Measurements from ENCODE around the gene RPS28. TPM values are rescaled to one million over a fixed set of nuclear protein-coding genes. Genes with fewer than 3 reads are reported as not detected.
"Not testable (repeated sequence)": the region's sequence is repeated elsewhere in the genome, so short reads cannot be mapped to it uniquely, and the experiment has no call there.

RPS28 gene
- total RNA-seq, 2 experiments from 2014 or later = 2,304 to 2,331 TPM

DNA sequence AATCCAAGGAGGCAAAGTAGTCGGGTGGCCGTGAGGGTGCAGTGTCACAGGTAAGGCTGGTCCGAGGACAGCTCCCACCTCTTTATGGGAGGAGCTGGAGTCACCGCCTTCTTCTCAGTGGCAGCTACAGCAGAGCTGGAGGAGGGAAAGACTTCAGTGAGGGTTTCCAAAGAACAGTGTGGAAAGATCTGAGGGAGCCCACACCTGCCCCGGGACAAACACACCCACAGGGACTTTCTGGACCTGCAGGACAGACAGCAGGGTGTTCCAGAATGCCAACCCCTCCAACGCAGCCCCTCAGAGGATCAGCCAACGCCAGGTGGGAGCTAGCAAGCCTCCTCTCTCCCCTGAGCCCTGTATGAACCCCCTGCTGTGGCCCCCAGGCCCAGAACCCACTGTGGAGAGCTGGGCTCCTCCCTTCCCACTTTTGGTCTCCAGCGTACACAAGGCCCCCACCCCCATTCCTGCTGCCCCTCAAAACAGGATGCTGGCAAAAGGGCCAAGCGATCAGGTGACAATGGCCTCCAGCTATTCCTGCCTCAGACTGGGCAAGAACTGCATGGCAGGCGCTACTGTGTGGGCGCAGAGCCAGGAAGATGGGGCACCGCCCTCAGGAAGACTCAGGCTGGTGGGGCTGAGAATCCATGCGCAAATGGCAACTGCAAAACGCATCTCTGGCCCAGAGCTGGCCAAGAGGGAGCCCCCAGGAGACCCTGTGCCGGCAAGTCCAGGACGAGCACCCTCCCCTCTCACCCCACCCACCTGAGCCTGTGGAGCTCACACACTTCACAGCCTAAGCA, 9.6 kb upstream of the RPS28 start:
- no peak for DNase-seq
- Mint-ChIP-seq H3K9me3 (no peaks in the 10 kb centered on the region), H3K27ac (no peak overlapping the region), H3K27me3 (no peaks in the 10 kb centered on the region), H3K4me3 (no peak overlapping the region), H3K36me3 (peaks cover 35% of the 10 kb centered on the region), H3K4me1 (peaks cover 23% of the 10 kb centered on the region)

DNA sequence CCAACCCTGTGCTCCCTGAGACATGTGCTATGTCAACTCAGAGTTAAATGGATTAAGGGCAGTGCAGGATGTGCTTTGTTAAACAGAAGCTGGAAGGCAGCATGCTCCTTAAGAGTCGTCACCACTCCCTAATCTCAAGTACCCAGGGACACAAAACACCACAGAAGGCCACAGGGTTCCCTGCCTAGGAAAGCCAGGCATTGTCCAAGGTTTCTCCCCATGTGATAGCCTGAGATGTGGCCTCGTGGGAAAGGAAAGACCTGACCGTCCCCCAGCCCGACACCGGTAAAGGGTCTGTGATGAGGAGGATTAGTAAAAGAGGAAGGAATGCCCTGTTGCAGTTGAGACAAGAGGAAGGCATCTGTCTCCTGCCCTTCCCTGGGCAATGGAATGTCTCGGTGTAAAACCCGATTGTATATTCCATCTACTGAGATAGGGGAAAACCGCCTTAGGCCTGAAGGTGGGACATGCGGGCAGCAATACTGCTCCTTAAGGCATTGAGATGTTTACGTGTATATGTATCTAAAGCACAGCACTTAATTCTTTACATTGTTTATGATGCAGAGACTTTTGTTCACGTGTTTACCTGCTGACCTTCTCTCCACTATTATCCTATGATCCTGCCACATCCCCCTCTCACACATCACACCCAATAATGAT, 6.2 kb upstream of the RPS28 start:
- H3K9me3 Mint-ChIP-seq, H3K4me3 Mint-ChIP-seq, H3K27me3 Mint-ChIP-seq, DNase-seq: not testable (repeated sequence)
- Mint-ChIP-seq H3K36me3 (peaks cover 26% of the 10 kb centered on the region), H3K4me1 (peaks cover 10% of the 10 kb centered on the region), H3K27ac (peak overlapping the region; percentile 60)

DNA sequence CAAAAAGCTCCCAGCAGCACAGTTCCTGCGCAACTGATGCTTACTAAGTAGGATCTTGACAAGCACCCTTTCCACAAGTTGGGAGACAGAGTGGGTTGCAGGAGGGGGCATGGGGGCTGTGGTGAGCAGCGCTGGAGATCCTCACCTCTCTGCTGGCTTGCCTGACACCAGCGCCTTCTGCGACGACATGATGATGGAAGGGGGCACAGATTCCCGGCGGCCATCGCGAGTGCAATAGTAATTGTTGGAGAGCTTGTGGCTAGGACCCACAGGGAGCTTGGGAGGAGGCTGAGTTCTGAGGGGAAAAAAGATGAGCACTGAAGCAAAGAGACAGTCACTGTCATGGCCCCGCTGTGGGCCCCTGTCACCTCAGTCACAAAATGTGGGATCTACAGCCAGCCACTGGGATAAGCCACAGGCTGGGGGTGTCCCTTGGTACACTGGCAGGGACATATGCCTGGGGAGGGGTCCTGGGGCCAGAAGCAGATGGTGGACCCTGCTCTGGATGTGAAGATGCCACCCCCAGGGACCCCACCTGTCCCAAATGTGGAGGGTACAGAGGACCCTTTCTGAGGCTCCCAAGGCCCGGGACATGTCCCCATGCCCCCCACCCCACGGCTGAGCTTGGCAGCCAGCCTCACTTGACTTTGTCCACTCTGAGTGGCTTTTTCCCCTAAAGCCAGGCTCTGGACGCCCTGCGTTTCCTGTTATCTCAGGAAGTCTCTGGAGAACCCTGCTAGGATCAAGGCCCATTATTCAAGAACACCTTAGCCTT, 4.8 kb upstream of the RPS28 start:
- Mint-ChIP-seq H3K4me3 (no peak overlapping the region), H3K9me3 (no peaks in the 10 kb centered on the region), H3K27ac (peak overlapping the region; percentile 29), H3K27me3 (no peaks in the 10 kb centered on the region), H3K4me1 (peaks cover 11% of the 10 kb centered on the region), H3K36me3 (peaks cover 31% of the 10 kb centered on the region)
- no peak for DNase-seq

DNA sequence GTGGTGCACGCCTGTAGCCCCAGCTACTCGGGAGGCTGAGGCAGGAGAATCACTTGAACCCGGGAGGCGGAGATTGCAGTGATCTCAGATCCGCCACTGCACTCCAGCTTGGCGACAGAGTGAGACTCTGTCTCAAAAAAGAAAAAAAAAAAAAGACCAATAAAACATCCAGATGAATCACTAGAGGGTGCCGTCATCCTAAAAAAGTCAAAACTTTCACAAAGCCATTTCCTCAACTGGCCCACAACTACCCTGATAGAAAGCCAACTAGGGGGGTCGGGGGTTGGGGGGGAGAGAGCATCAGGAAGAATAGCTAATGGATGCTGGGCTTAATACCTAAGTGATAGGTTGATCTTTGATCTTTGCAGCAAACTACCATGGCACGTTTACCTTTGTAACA, 2.5 kb upstream of the RPS28 start:
- H3K4me3 Mint-ChIP-seq = peak overlapping the region; percentile 10
- peaks cover 20% of the 10 kb centered on the region for H3K4me1 Mint-ChIP-seq
- not testable (repeated sequence) for H3K9me3 Mint-ChIP-seq, H3K27me3 Mint-ChIP-seq, DNase-seq
- H3K27ac Mint-ChIP-seq = peak overlapping the region; percentile 45
- H3K36me3 Mint-ChIP-seq = peaks cover 53% of the 10 kb centered on the region

DNA sequence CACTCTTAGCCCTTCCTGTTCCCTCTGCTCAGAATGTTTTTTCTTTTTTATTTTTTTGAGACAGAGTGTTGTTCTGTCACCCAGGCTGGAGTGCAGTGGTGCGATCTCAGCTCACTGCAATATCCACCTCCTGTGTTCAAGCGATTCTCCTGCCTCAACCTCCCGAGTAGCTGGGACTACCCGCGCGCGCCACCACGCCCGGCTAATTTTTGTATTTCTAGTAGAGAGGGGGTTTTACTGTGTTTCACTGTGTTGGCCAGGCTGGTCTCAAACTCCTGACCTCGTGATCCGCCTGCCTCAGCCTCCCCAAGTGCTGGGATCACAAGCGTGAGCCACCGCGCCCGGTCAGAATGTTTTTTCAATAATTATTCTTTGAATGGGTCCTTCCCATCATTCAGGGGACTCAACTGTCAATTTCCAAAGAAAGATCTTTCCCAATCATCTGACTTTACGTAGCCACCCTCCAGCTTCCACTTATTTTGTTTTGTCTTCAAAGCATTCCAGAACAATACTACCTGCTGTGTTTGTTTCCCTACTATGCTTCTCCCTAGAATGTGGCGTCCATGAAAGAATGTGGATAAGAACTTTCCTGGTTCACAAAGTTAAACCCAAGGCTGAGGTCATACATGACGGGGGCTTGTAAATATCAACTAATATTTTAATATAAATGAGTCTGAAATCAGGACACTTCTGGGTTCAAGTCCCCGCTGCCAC, 1.3 kb upstream of the RPS28 start:
- DNase-seq = no peak
- Mint-ChIP-seq H3K4me1 (peaks cover 23% of the 10 kb centered on the region), H3K9me3 (no peaks in the 10 kb centered on the region), H3K27me3 (no peaks in the 10 kb centered on the region), H3K4me3 (peak overlapping the region; percentile 97), H3K36me3 (peaks cover 50% of the 10 kb centered on the region), H3K27ac (peak overlapping the region; percentile 95)

DNA sequence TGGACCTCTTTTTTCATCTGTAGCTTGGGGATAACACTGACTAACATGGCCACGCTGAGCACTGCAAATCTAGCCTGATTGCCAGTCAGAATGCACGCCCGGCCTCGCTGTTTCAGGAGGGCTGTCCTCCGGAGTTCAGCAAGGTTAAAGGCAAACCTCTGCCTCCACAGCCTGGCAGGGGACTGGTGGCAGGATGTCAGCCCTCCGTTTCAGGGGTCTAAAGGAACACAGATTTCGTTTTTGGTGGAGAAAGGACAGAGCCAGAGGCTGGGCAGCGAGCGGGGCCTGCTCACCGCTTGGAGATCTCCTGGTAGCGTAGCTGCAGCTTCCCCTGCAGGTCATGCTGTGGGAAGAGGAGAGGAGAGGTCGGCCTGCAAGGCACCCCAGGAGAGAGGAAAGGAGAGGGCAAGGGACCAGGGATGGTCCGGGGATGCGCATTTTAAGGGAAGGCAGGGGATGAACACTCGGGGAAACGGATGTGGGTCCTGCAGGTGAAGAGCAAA, 681 bp upstream of the RPS28 start:
- H3K27ac Mint-ChIP-seq = peak overlapping the region; percentile 95
- peaks cover 25% of the 10 kb centered on the region for H3K4me1 Mint-ChIP-seq
- DNase-seq = peak; percentile 26
- H3K9me3 Mint-ChIP-seq = no peaks in the 10 kb centered on the region
- H3K4me3 Mint-ChIP-seq = peak overlapping the region; percentile 97
- H3K27me3 Mint-ChIP-seq = no peaks in the 10 kb centered on the region
- peaks cover 47% of the 10 kb centered on the region for H3K36me3 Mint-ChIP-seq

DNA sequence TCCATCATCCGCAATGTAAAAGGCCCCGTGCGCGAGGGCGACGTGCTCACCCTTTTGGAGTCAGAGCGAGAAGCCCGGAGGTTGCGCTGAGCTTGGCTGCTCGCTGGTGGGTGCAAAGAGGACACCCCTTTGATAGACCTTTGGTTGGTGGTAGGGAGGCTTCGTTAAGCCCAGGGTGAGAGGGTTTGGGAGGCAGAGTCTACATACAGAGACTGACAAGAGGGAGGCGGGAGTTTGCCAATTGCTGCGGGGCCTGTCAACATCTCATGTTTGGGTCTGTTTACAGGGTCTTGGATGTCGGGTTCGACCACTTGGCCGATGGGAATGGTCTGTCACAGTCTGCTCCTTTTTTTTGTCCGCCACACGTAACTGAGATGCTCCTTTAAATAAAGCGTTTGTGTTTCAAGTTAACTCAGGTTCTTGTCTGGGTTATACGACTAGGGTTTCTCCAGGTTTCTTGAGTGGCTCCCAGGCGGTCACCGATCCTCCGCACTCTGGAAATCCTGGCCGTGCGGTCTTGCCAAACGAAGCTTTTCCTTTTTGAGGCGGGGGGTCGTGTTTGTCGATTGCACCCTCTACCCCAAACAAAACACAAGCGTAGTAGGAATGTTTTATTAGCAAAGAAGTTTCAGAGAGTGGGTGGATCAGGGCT, 816 bp downstream of the RPS28 start:
- Mint-ChIP-seq H3K27ac (peak overlapping the region; percentile 95), H3K4me3 (peak overlapping the region; percentile 97), H3K9me3 (no peaks in the 10 kb centered on the region), H3K4me1 (peaks cover 23% of the 10 kb centered on the region), H3K27me3 (no peaks in the 10 kb centered on the region), H3K36me3 (peaks cover 42% of the 10 kb centered on the region)
- no peak for DNase-seq

DNA sequence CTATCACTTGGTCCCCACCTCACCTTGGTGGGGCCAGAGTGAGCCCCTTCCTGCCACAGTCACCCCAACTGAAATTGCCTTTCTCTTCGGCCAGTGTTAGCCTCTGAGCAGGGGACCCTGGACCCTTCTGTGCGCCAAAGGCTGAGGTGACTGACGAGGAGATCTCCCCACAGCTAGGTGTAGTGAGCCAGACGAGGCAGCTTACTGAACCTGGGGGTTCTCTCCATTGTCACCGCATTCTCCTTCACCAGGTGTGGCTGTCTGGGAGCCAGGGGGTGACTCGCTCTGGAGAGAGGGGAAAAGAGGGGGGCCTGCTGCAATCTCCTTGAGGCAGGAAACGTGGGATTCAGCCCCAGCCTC, 1.3 kb downstream of the RPS28 start:
- Mint-ChIP-seq H3K4me3 (peak overlapping the region; percentile 97), H3K9me3 (no peaks in the 10 kb centered on the region)

DNA sequence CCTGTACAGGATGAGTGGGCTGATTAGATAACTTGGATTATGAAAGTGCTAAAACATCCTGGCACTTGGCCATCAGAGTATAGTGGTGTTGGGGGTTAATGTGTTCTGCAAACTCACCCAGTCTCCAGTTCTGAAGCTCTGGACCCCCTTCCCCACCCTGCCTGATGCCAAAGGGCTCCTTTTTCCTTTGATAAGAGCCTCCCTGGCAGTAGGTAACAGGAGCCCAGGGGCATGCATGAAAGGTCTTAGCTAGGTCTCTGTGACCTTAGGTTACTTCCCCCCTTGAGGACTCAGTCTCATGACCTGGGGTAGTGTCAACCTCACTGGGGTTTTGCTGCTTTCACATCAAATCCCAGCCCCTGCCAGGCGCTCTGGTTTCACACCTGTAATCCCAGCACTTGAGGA, 2.5 kb downstream of the RPS28 start:
- Mint-ChIP-seq H3K9me3 (no peaks in the 10 kb centered on the region), H3K36me3 (peaks cover 35% of the 10 kb centered on the region), H3K27me3 (no peaks in the 10 kb centered on the region), H3K27ac (peak overlapping the region; percentile 48), H3K4me1 (peaks cover 23% of the 10 kb centered on the region), H3K4me3 (peak overlapping the region; percentile 97)
- no peak for DNase-seq

More for the DNA sequence above, 1.3 kb downstream of the RPS28 start:
- no peaks in the 10 kb centered on the region for H3K27me3 Mint-ChIP-seq
- DNase-seq = no peak
- H3K27ac Mint-ChIP-seq = peak overlapping the region; percentile 95
- peaks cover 23% of the 10 kb centered on the region for H3K4me1 Mint-ChIP-seq
- H3K36me3 Mint-ChIP-seq = peaks cover 37% of the 10 kb centered on the region

DNA sequence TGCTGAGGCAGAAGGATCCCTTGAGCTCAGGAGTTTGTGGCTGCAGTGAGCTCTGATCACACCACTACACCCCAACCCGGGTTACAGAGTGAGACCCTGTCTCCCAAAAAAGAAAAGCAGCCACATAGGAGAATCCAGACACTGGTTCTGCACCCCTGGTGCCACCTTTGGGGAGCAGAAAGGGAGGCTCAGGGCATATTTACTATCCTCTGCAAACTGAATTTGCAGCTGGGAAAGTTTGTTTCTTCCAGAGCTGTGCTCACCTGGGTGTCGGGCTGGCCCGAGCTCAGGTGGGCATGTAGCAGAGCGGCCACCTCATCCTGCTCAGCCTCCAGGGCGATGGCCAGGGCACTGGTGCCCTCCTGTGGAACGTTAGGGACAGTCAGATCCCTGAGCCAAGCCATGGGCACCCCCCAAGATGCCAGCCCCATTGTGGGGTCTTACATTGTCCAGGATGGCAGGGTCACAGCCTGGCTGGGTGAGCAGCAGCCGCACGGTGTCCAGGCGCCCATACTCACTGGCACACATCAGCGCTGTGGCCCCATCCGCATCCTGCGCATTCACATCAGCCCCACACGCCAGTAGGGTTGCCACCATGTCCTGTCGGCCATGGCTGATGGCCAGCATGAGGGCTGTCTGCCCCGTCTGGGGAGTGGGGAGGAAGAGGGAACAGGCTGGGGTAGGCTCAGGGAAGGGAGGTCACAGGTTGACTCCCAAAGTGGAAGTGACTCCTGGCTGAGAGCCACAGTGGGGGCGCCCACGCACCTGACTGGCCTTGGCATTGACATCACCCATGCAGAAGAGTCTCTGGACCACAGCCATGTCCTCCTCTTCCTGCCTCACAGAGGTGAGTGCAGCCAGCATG, 3.1 kb downstream of the RPS28 start:
- H3K27me3 Mint-ChIP-seq = no peaks in the 10 kb centered on the region
- DNase-seq = no peak
- H3K4me1 Mint-ChIP-seq = peaks cover 21% of the 10 kb centered on the region
- H3K27ac Mint-ChIP-seq = peak overlapping the region; percentile 48
- peak overlapping the region; percentile 97 for H3K4me3 Mint-ChIP-seq
- H3K36me3 Mint-ChIP-seq = peaks cover 34% of the 10 kb centered on the region
- H3K9me3 Mint-ChIP-seq = no peaks in the 10 kb centered on the region

DNA sequence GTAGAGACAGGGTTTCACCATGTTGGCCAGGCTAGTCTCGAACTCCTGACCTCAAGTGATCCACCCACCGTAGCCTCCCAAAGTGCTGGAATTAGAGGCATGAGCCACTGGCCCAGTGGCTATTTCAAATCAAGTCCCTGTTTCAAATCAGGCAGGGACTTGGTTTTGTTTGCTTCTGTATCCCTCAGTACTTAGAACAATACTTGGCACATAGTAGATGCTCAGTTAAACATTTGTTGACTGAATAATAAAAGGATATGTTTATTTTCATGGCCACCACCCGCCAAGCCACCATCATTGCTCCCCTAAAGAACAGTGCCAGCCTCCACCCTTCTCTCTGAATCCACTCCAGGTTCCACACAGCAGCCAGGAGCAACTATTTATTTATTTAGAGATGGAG, 4.2 kb downstream of the RPS28 start:
- peaks cover 32% of the 10 kb centered on the region for H3K36me3 Mint-ChIP-seq
- H3K4me3 Mint-ChIP-seq = no peak overlapping the region
- no peak for DNase-seq
- H3K27me3 Mint-ChIP-seq = no peaks in the 10 kb centered on the region
- H3K27ac Mint-ChIP-seq = no peak overlapping the region
- H3K4me1 Mint-ChIP-seq = peaks cover 14% of the 10 kb centered on the region
- no peaks in the 10 kb centered on the region for H3K9me3 Mint-ChIP-seq

DNA sequence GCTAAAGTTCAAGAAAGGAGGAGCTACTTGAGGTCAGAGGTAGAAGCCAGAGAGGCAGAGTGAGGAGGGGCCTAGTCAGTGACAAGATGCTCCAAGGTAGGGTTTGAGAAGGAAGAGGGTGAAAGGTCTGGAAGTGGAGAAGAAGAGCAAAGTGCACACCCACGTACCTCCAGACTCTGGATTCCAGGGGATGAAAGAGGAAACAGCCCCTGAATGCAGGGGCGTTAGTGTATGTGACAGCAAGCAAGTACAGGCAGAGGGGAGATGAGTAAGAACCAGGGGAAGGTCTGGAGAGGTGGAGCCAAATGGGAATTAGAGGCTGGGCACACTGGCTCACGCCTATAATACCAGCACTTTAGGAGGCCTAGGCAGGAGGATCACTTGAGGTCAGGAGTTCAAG, 8.7 kb downstream of the RPS28 start:
- Mint-ChIP-seq H3K27ac (no peak overlapping the region), H3K36me3 (no peaks in the 10 kb centered on the region), H3K4me1 (peaks cover 4% of the 10 kb centered on the region), H3K27me3 (peaks cover 12% of the 10 kb centered on the region), H3K9me3 (no peaks in the 10 kb centered on the region), H3K4me3 (no peak overlapping the region)
- no peak for DNase-seq

DNA sequence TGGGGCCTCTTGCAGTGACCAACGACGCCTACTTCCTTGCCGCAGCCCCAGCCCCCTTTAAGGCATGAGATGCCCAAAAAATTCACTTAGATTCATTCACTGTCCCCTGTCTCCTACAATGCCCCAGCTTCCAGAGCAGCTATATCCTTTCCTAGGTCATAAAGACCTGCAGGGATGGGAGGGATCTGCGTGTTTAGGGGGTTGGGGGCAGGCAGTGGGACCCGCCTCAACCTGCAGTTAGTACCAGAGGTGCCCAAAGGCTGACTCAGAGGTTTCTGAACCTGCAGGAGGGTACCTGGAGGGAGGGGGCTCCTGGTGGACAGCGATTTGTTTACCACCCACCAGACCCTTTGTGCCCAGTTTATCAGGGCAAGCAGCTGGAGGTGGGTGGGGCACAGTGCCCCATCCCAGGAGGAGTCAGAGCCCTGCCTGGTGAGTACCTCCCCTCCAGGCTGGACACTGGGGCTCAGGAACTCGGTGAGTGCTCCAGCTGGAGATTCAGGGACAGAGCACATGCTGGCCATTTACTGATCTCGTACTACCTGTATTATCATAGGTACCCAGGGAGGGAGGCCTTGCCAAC, 10.1 kb downstream of the RPS28 start:
- Mint-ChIP-seq H3K36me3 (no peaks in the 10 kb centered on the region), H3K4me3 (no peak overlapping the region), H3K4me1 (peaks cover 2% of the 10 kb centered on the region), H3K27me3 (peaks cover 20% of the 10 kb centered on the region), H3K9me3 (no peaks in the 10 kb centered on the region), H3K27ac (no peak overlapping the region)
- DNase-seq = no peak
